Glutamatergic neuron (in vitro differentiated cells): ENCODE data around the gene GUF1. TPM values are rescaled to one million over a fixed set of nuclear protein-coding genes. Genes with fewer than 3 reads are reported as not detected.

Experiments used
- DNase-seq: peaks from one replicate; pipeline ENCODE4 v3.0.0; 2022
- H3K27ac Mint-ChIP-seq: one replicate; pipeline ENCODE4 v1.8.0; 2020; ENCODE audit warnings: mild to moderate bottlenecking, mixed read lengths, inconsistent platforms; ENCODE audit not compliant: unreplicated experiment
- H3K27me3 Mint-ChIP-seq: one replicate; pipeline ENCODE4 v1.8.0; 2020; ENCODE audit warnings: mild to moderate bottlenecking, moderate library complexity, mixed read lengths, inconsistent platforms; ENCODE audit not compliant: unreplicated experiment
- H3K36me3 Mint-ChIP-seq: one replicate; pipeline ENCODE4 v1.8.0; 2020; ENCODE audit warnings: mild to moderate bottlenecking, mixed read lengths, inconsistent platforms; ENCODE audit not compliant: unreplicated experiment
- H3K4me1 Mint-ChIP-seq: one replicate; pipeline ENCODE4 v1.8.0; 2020; ENCODE audit warnings: mild to moderate bottlenecking, low read depth, mixed read lengths, inconsistent platforms; ENCODE audit not compliant: unreplicated experiment
- H3K4me3 Mint-ChIP-seq: one replicate; pipeline ENCODE4 v1.8.0; 2020; ENCODE audit warnings: mild to moderate bottlenecking, mixed read lengths, inconsistent platforms; ENCODE audit not compliant: unreplicated experiment
- H3K9me3 Mint-ChIP-seq: one replicate; pipeline ENCODE4 v1.8.0; 2020; ENCODE audit warnings: mild to moderate bottlenecking, moderate library complexity, mixed read lengths, inconsistent platforms; ENCODE audit not compliant: unreplicated experiment
- total RNA-seq: library from RNA; stranded (reverse); fragmentation: NEBNext Ultra II Directional; extraction: Animal tissue kit (Norgen Biotek cat#: 25700); gene quantifications from one replicate; pipeline ENCODE4 v1.2.1, GENCODE V29; 2021; ENCODE audit not compliant: unreplicated experiment
- TF ChIP-seq, protein P1 (sequence below): fragments of 200-600 bp; sonication (generic); IDR thresholded peaks from one replicate; pipeline ENCODE4 v1.5.0; 2021; ENCODE audit not compliant: partially characterized antibody, unreplicated experiment

GUF1 gene
- total RNA-seq, 1 donor from 2014 or later: 26.3 TPM

- Mint-ChIP-seq H3K4me1 (no peaks in the 10 kb centered on the region), H3K9me3 (peaks cover 6% of the 10 kb centered on the region), H3K36me3 (peaks cover 6% of the 10 kb centered on the region), H3K27me3 (peaks cover 1% of the 10 kb centered on the region), H3K4me3 (no peak overlapping the region), H3K27ac (no peak overlapping the region)
- no peak for DNase-seq
- TF ChIP-seq, protein P1, sequence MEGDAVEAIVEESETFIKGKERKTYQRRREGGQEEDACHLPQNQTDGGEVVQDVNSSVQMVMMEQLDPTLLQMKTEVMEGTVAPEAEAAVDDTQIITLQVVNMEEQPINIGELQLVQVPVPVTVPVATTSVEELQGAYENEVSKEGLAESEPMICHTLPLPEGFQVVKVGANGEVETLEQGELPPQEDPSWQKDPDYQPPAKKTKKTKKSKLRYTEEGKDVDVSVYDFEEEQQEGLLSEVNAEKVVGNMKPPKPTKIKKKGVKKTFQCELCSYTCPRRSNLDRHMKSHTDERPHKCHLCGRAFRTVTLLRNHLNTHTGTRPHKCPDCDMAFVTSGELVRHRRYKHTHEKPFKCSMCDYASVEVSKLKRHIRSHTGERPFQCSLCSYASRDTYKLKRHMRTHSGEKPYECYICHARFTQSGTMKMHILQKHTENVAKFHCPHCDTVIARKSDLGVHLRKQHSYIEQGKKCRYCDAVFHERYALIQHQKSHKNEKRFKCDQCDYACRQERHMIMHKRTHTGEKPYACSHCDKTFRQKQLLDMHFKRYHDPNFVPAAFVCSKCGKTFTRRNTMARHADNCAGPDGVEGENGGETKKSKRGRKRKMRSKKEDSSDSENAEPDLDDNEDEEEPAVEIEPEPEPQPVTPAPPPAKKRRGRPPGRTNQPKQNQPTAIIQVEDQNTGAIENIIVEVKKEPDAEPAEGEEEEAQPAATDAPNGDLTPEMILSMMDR: no peak
These were observed 40.1 kb upstream of the GUF1 start for GRCh38 chr4:44638091-44638490.

DNA sequence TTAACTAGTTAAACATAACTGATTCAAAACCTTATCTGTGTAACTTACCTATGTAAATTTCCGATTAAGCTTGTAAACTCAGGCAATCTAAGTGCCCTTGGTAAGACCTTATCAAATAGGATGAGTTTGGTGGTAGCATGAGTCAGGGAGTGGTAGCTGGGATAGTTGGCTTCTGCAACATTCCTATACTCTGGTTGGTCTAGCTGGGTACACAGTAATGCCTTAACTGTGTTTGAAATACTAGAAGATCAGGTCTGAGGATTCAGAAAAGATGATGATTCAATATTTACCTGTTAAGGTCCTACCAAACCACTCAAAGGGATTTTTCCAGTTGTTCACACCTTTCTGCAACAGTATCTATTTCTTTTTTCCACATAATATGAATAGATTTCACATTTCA is 32.1 kb upstream of the GUF1 start:
- peaks cover 16% of the 10 kb centered on the region for H3K36me3 Mint-ChIP-seq
- peaks cover 5% of the 10 kb centered on the region for H3K27me3 Mint-ChIP-seq
- TF ChIP-seq, protein P1: no peak
- H3K9me3 Mint-ChIP-seq: peaks cover 7% of the 10 kb centered on the region
- H3K4me1 Mint-ChIP-seq: no peaks in the 10 kb centered on the region
- no peak for DNase-seq
- H3K27ac Mint-ChIP-seq: no peak overlapping the region
- no peak overlapping the region for H3K4me3 Mint-ChIP-seq

DNA sequence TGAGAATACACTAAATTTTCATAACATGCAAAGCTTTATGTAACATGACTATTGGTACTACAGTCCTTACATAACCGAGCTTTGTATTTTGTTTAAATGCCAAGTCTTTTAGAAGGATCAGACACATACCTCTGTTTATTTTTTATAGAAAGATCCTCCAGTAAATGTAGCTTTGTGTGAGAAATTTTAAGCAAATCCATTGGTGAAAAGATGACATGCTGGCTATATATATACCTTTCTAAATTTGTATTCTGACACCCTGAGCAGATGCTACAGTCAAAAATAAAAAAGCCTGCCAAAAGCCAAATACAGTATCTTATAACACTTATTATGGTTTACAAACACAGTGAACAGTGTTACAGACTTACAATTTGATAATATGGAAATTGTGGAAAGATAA is 26.8 kb upstream of the GUF1 start, which contains the start of gene YIPF7:
Gene YIPF7, minus strand, starts transcription at position 201 of the 400 bp plus-strand sequence. CDS start 1,525 bp downstream, outside the sequence.
- Mint-ChIP-seq H3K36me3 (no peaks in the 10 kb centered on the region), H3K27ac (no peak within 1 kb of the TSS), H3K27me3 (no peaks in the 10 kb centered on the region), H3K4me1 (no peaks in the 10 kb centered on the region), H3K9me3 (no peaks in the 10 kb centered on the region), H3K4me3 (no peak within 1 kb of the TSS)
- TF ChIP-seq, protein P1: no peak
- no peak for DNase-seq

GRCh38 chr4:44652002-44652401 is 26.2 kb upstream of the GUF1 start:
- Mint-ChIP-seq H3K9me3 (no peaks in the 10 kb centered on the region), H3K4me1 (no peaks in the 10 kb centered on the region), H3K27ac (no peak overlapping the region), H3K27me3 (no peaks in the 10 kb centered on the region), H3K36me3 (no peaks in the 10 kb centered on the region), H3K4me3 (no peak overlapping the region)
- TF ChIP-seq, protein P1: no peak
- DNase-seq: no peak

- Mint-ChIP-seq H3K27ac (no peak overlapping the region), H3K4me1 (no peaks in the 10 kb centered on the region), H3K4me3 (no peak overlapping the region), H3K27me3 (no peaks in the 10 kb centered on the region), H3K36me3 (no peaks in the 10 kb centered on the region), H3K9me3 (no peaks in the 10 kb centered on the region)
- TF ChIP-seq, protein P1: no peak
- DNase-seq: no peak
These were observed 17.8 kb upstream of the GUF1 start for GRCh38 chr4:44660396-44660795.
